GM12872 (cell line): ENCODE results near the gene TTLL5.

Source experiments
- CTCF ChIP-seq: IDR thresholded peaks from 3 replicates; pipeline ENCODE4 v1.5.1; 2011; ENCODE audit warnings: low read depth, mild to moderate bottlenecking, low read length, moderate library complexity; ENCODE audit not compliant: insufficient read depth

Gene TTLL5

GRCh38 chr14:75715926-75716780 is 55.1 kb downstream of the TTLL5 start:
- TF ChIP-seq CTCF, result no peak

GRCh38 chr14:75717729-75718128 is 56.7 kb downstream of the TTLL5 start:
- no peak for TF ChIP-seq CTCF

- TF ChIP-seq CTCF, result no peak
Measured at GRCh38 chr14:75718199-75718598, 57.2 kb downstream of the TTLL5 start.

GRCh38 chr14:75720116-75720515 is 59.1 kb downstream of the TTLL5 start:
- no peak for TF ChIP-seq CTCF

GRCh38 chr14:75720842-75721498 is 59.9 kb downstream of the TTLL5 start:
- TF ChIP-seq CTCF, result no peak

GRCh38 chr14:75723716-75724115 is 62.7 kb downstream of the TTLL5 start:
- TF ChIP-seq CTCF, result no peak

GRCh38 chr14:75724414-75725204 is 63.6 kb downstream of the TTLL5 start:
- TF ChIP-seq CTCF, result no peak
